Loucy (cell line): Measurements from ENCODE around the gene ZFR2.
"Not testable (repeated sequence)": the region's sequence is repeated elsewhere in the genome, so short reads cannot be mapped to it uniquely, and the experiment has no call there.

ENCODE experiments used
- H2AFZ ChIP-seq: fragments of 200-600 bp; sonication (generic); 2 replicates; pipeline ENCODE4 v1.6.0; 2016; ENCODE audit warnings: antibody characterized with exemption, mild to moderate bottlenecking, low read length, moderate library complexity
- H3F3A ChIP-seq: fragments of 200-600 bp; 2 replicates; pipeline ENCODE4 v1.6.0; 2016; ENCODE audit warnings: antibody characterized with exemption, low read depth, mild to moderate bottlenecking
- H3K27me3 ChIP-seq: fragments of 200-600 bp; sonication (generic); 2 replicates; pipeline ENCODE4 v1.6.1; 2014; ENCODE audit warnings: low read length, mild to moderate bottlenecking; ENCODE audit not compliant: insufficient read depth, poor library complexity, severe bottlenecking
- H3K36me3 ChIP-seq: fragments of 200-600 bp; sonication (generic); 2 replicates; pipeline ENCODE4 v1.6.1; 2016; ENCODE audit warnings: low read length; ENCODE audit not compliant: insufficient read depth
- H3K4me1 ChIP-seq: fragments of 200-600 bp; sonication (generic); 2 replicates; pipeline ENCODE4 v1.5.1; 2014; ENCODE audit warnings: low read length, mild to moderate bottlenecking; ENCODE audit not compliant: insufficient read depth, poor library complexity, severe bottlenecking
- H3K4me2 ChIP-seq: fragments of 200-600 bp; sonication (generic); 2 replicates; pipeline ENCODE4 v1.6.0; 2014; ENCODE audit warnings: antibody characterized with exemption, low read length, low read depth, mild to moderate bottlenecking; ENCODE audit not compliant: poor library complexity, severe bottlenecking
- H3K4me3 ChIP-seq: fragments of 200-600 bp; sonication (generic); 2 replicates; pipeline ENCODE4 v1.5.1; 2014; ENCODE audit warnings: low read length, mild to moderate bottlenecking, mixed read lengths; ENCODE audit not compliant: poor library complexity, severe bottlenecking
- H3K79me2 ChIP-seq: fragments of 200-600 bp; sonication (generic); 2 replicates; pipeline ENCODE4 v1.6.1; 2014; ENCODE audit warnings: low read length; ENCODE audit not compliant: insufficient read depth
- H3K9ac ChIP-seq: fragments of 200-600 bp; sonication (generic); 2 replicates; pipeline ENCODE4 v1.6.0; 2014; ENCODE audit warnings: mild to moderate bottlenecking, low read depth, low read length, moderate library complexity; ENCODE audit not compliant: poor library complexity, severe bottlenecking
- H3K9me2 ChIP-seq: fragments of 200-600 bp; sonication (generic); replicated peaks from 2 replicates; pipeline ENCODE4 v1.6.1; 2016; ENCODE audit warnings: low read depth, low read length, mixed read lengths
- H3K9me3 ChIP-seq: fragments of 200-600 bp; sonication (generic); 2 replicates; pipeline ENCODE4 v1.6.1; 2014; ENCODE audit warnings: mild to moderate bottlenecking, antibody characterized with exemption, low read length, low read depth; ENCODE audit not compliant: insufficient read depth
- H4K20me1 ChIP-seq: fragments of 200-600 bp; sonication (generic); 2 replicates; pipeline ENCODE4 v1.6.0; 2014; ENCODE audit warnings: antibody characterized with exemption, low read length, mild to moderate bottlenecking; ENCODE audit not compliant: insufficient read depth, poor library complexity, severe bottlenecking
- EZH2phosphoT487 ChIP-seq: fragments of 200-600 bp; IDR thresholded peaks from 2 replicates; pipeline ENCODE4 v1.6.1; 2018; ENCODE audit warnings: antibody characterized with exemption, mild to moderate bottlenecking, moderate library complexity, borderline replicate concordance
- TF ChIP-seq, protein P1 (sequence below): fragments of 200-600 bp; sonication (generic); conservative IDR thresholded peaks from 2 replicates; pipeline ENCODE4 v1.5.1; 2014; ENCODE audit warnings: mild to moderate bottlenecking, antibody characterized with exemption, low read length

ZFR2 gene

GRCh38 chr19:3880471-3881271, 11.8 kb upstream of the ZFR2 start, which contains the start of gene ATCAY:
Gene ATCAY, plus strand, starts transcription at chr19:3880685. Its CDS starts 5,083 bp downstream, at chr19:3885768.
- H4K20me1 ChIP-seq = no peaks in the 10 kb centered on the region
- H3K27me3 ChIP-seq = no peaks in the 10 kb centered on the region
- TF ChIP-seq, protein P1, sequence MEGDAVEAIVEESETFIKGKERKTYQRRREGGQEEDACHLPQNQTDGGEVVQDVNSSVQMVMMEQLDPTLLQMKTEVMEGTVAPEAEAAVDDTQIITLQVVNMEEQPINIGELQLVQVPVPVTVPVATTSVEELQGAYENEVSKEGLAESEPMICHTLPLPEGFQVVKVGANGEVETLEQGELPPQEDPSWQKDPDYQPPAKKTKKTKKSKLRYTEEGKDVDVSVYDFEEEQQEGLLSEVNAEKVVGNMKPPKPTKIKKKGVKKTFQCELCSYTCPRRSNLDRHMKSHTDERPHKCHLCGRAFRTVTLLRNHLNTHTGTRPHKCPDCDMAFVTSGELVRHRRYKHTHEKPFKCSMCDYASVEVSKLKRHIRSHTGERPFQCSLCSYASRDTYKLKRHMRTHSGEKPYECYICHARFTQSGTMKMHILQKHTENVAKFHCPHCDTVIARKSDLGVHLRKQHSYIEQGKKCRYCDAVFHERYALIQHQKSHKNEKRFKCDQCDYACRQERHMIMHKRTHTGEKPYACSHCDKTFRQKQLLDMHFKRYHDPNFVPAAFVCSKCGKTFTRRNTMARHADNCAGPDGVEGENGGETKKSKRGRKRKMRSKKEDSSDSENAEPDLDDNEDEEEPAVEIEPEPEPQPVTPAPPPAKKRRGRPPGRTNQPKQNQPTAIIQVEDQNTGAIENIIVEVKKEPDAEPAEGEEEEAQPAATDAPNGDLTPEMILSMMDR = no peak
- no peak for TF ChIP-seq EZH2phosphoT487
- H3F3A ChIP-seq = no peaks in the 10 kb centered on the region
- no peak within 1 kb of the TSS for H3K9ac ChIP-seq
- H3K36me3 ChIP-seq = no peaks in the 10 kb centered on the region
- H3K4me3 ChIP-seq = no peak within 1 kb of the TSS
- H3K4me2 ChIP-seq = no peak within 1 kb of the TSS
- no peaks in the 10 kb centered on the region for H3K9me2 ChIP-seq
- H3K9me3 ChIP-seq = no peaks in the 10 kb centered on the region
- H3K4me1 ChIP-seq = no peaks in the 10 kb centered on the region
- H2AFZ ChIP-seq = no peak within 1 kb of the TSS
- no peaks in the 10 kb centered on the region for H3K79me2 ChIP-seq

- Histone ChIP-seq H3K4me3 (no peak overlapping the region), H3K4me1 (no peaks in the 10 kb centered on the region), H2AFZ (no peak overlapping the region), H3F3A (no peaks in the 10 kb centered on the region), H3K27me3 (no peaks in the 10 kb centered on the region), H3K79me2 (no peaks in the 10 kb centered on the region), H3K4me2 (no peak overlapping the region), H3K9me2 (no peaks in the 10 kb centered on the region), H3K9me3 (no peaks in the 10 kb centered on the region), H3K36me3 (no peaks in the 10 kb centered on the region), H3K9ac (no peak overlapping the region), H4K20me1 (no peaks in the 10 kb centered on the region)
- TF ChIP-seq EZH2phosphoT487 = no peak
- TF ChIP-seq, protein P1 = peak; percentile 46
Observed at GRCh38 chr19:3879656-3880055, 10.8 kb upstream of the ZFR2 start.

DNA sequence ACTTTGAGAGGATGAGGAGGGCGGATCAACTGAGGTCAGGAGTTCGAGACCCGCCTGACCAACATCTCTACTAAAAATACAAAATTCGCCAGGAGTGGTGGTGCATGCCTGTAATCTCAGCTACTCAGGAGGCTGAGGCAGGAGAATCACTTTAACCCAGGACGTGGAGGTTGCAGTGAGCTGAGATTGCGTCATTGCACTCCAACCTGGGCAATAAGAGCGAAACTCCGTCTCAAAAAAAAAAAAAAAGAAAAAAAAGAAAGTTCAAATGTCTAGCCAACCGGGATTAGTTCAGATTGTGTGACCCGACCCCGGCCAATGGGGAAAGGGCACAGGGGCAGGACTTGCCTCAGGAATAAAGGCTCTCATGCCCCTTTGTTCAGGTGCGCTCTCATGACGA, 5.9 kb upstream of the ZFR2 start:
- H3K9me3 ChIP-seq, H3K4me3 ChIP-seq, H3K27me3 ChIP-seq, H3K79me2 ChIP-seq, H4K20me1 ChIP-seq, H3F3A ChIP-seq, H3K4me1 ChIP-seq, H3K9ac ChIP-seq, H3K4me2 ChIP-seq, H3K36me3 ChIP-seq, H2AFZ ChIP-seq, H3K9me2 ChIP-seq: not testable (repeated sequence)

DNA sequence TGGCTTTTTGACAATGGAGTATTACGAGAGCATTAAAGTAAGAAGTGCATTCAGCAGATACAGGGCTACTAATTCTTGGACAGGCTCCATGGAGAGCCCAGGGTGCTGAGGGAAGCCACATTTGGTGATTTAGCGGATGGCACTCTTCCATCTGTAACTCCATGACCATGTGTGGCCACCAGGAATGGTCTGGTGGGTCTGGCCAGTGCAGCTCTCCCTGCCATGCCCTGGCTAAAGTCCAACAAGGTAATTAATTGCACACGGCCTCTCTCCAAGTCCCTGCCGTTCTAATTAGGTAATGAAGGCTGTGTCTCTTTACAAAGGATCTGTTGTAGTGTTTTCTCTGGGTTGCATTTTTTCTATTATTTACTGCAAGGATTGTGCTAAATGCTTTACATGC, 4.3 kb upstream of the ZFR2 start:
- H3K4me1 ChIP-seq = no peaks in the 10 kb centered on the region
- no peak overlapping the region for H2AFZ ChIP-seq
- no peaks in the 10 kb centered on the region for H3K27me3 ChIP-seq
- H3K9me2 ChIP-seq = no peaks in the 10 kb centered on the region
- H3F3A ChIP-seq = no peaks in the 10 kb centered on the region
- H3K79me2 ChIP-seq = no peaks in the 10 kb centered on the region
- no peak overlapping the region for H3K9ac ChIP-seq
- no peak overlapping the region for H3K4me3 ChIP-seq
- no peak overlapping the region for H3K4me2 ChIP-seq
- H4K20me1 ChIP-seq = no peaks in the 10 kb centered on the region
- no peaks in the 10 kb centered on the region for H3K9me3 ChIP-seq
- TF ChIP-seq, protein P1 = no peak
- no peak for TF ChIP-seq EZH2phosphoT487
- H3K36me3 ChIP-seq = no peaks in the 10 kb centered on the region
